NCI-H748 (cell line): ENCODE measurements around the gene TLE5.
"Not testable (repeated sequence)": the region's sequence is repeated elsewhere in the genome, so short reads cannot be mapped to it uniquely, and the experiment has no call there.

ENCODE experiments used
- DNase-seq: peaks from one replicate; lab custom pipeline; 2025; ENCODE audit not compliant: unreplicated experiment; lab: John Stamatoyannopoulos, UW

Gene TLE5

GRCh38 chr19:3096902-3097326, 34.6 kb upstream of the TLE5 start:
- no peak for DNase-seq

- no peak for DNase-seq
Observed at GRCh38 chr19:3096267-3096901, 34.1 kb upstream of the TLE5 start.

- DNase-seq: no peak
Observed at GRCh38 chr19:3095441-3096191, 33.3 kb upstream of the TLE5 start.

- no peak for DNase-seq
Observed at GRCh38 chr19:3094601-3095440, 32.5 kb upstream of the TLE5 start.

GRCh38 chr19:3089299-3089855, 27.1 kb upstream of the TLE5 start:
- not testable (repeated sequence) for DNase-seq

GRCh38 chr19:3087769-3088168, 25.5 kb upstream of the TLE5 start:
- DNase-seq: no peak

- DNase-seq: no peak
Observed at GRCh38 chr19:3084943-3085342, 22.6 kb upstream of the TLE5 start.

- no peak for DNase-seq
Observed at GRCh38 chr19:3083964-3084363, 21.7 kb upstream of the TLE5 start.

GRCh38 chr19:3082331-3082730, 20.0 kb upstream of the TLE5 start:
- no peak for DNase-seq

GRCh38 chr19:3080286-3080685, 18.0 kb upstream of the TLE5 start:
- no peak for DNase-seq

GRCh38 chr19:3079578-3079977, 17.3 kb upstream of the TLE5 start:
- DNase-seq: no peak

- peak; percentile 57 for DNase-seq
Observed at GRCh38 chr19:3075605-3076431, 13.5 kb upstream of the TLE5 start.

GRCh38 chr19:3073931-3074595, 11.8 kb upstream of the TLE5 start:
- no peak for DNase-seq

GRCh38 chr19:3073159-3073563, 10.9 kb upstream of the TLE5 start:
- DNase-seq: peak; percentile 36

GRCh38 chr19:3071768-3072167, 9.5 kb upstream of the TLE5 start:
- no peak for DNase-seq

GRCh38 chr19:3068071-3068470, 5.8 kb upstream of the TLE5 start:
- DNase-seq: peak; percentile 5

- no peak for DNase-seq
Observed at GRCh38 chr19:3067563-3067962, 5.3 kb upstream of the TLE5 start.

GRCh38 chr19:3066482-3067049, 4.3 kb upstream of the TLE5 start:
- no peak for DNase-seq

- DNase-seq: peak; percentile 68
Observed at GRCh38 chr19:3065675-3066357, 3.5 kb upstream of the TLE5 start.
